ENCODE data around the gene OR2T34.

DNA sequence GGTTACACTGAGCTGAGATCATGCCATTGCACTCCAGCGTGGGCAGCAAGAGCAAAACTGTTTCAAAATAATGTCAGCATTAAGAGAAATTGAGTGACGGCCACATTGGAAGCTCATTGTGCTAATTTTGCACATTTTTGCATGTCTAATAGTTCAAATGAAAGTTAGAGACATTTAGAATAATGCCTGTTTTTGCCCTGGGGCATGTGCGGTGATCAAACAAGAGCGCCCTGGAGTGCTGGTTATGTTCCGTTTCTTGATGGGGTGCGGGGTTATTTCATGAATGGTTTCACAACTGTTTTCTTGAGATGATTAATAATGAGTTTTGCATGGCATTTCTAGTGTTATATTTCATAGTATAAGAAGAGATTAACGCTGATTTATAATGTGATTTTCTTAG is 47.2 kb upstream of the OR2T34 start:
- TF ChIP-seq, protein P1, sequence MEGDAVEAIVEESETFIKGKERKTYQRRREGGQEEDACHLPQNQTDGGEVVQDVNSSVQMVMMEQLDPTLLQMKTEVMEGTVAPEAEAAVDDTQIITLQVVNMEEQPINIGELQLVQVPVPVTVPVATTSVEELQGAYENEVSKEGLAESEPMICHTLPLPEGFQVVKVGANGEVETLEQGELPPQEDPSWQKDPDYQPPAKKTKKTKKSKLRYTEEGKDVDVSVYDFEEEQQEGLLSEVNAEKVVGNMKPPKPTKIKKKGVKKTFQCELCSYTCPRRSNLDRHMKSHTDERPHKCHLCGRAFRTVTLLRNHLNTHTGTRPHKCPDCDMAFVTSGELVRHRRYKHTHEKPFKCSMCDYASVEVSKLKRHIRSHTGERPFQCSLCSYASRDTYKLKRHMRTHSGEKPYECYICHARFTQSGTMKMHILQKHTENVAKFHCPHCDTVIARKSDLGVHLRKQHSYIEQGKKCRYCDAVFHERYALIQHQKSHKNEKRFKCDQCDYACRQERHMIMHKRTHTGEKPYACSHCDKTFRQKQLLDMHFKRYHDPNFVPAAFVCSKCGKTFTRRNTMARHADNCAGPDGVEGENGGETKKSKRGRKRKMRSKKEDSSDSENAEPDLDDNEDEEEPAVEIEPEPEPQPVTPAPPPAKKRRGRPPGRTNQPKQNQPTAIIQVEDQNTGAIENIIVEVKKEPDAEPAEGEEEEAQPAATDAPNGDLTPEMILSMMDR (IDR thresholded peaks at IDR 0.05): no peak
- TF ChIP-seq POLR2A (IDR thresholded peaks at IDR 0.05): no peak

Measured in stomach (tissue), 4 donors.